Duodenal mucosa (tissue), 2 donors: Measurements from ENCODE around the gene ZNF467.

Experiments used
- H3K27ac ChIP-seq: one replicate; pipeline ENCODE4 v1.7.0; 2013; ENCODE audit warnings: low read depth, low read length
- H3K27me3 ChIP-seq, 2 donors: one replicate each; pipeline ENCODE4 v1.7.0; 2013; ENCODE audit warnings: low read length in 2 of 2, control low read depth in 1 of 2; ENCODE audit not compliant: insufficient read depth in 2 of 2, control insufficient read depth in 1 of 2
- H3K36me3 ChIP-seq, 2 donors: one replicate each; pipeline ENCODE4 v1.7.0; 2013; ENCODE audit warnings: low read length in 2 of 2, control low read depth in 1 of 2; ENCODE audit not compliant: insufficient read depth in 2 of 2, control insufficient read depth in 1 of 2
- H3K4me1 ChIP-seq, 2 donors: one replicate each; pipeline ENCODE4 v1.7.0; 2013; ENCODE audit warnings: low read length in 2 of 2, control low read depth in 1 of 2; ENCODE audit not compliant: insufficient read depth in 2 of 2, control insufficient read depth in 1 of 2
- H3K4me3 ChIP-seq, 2 donors: one replicate each; pipeline ENCODE4 v1.7.0; 2013; ENCODE audit warnings: low read length in 2 of 2, low read depth in 1 of 2
- H3K9ac ChIP-seq, 2 donors: one replicate each; pipeline ENCODE4 v1.7.0; 2013; ENCODE audit warnings: low read length in 2 of 2, low read depth in 1 of 2
- H3K9me3 ChIP-seq, 2 donors: one replicate each; pipeline ENCODE4 v1.7.0; 2013; ENCODE audit warnings: low read length in 2 of 2, control low read depth in 1 of 2; ENCODE audit not compliant: control insufficient read depth in 1 of 2

The ZNF467 gene

GRCh38 chr7:149787428-149788299 is 14.3 kb upstream of the ZNF467 start:
- Histone ChIP-seq H3K4me1 (no peaks in the 10 kb centered on the region), H3K4me3 (no peak overlapping the region), H3K36me3 (no peaks in the 10 kb centered on the region), H3K27me3 (peaks cover 37% of the 10 kb centered on the region in 2 donors), H3K9me3 (no peaks in the 10 kb centered on the region), H3K27ac (no peak overlapping the region), H3K9ac (no peak overlapping the region)

- H3K4me3 ChIP-seq, result no peak overlapping the region
- no peaks in the 10 kb centered on the region for H3K4me1 ChIP-seq
- H3K36me3 ChIP-seq, result no peaks in the 10 kb centered on the region
- H3K9me3 ChIP-seq, result no peaks in the 10 kb centered on the region
- H3K9ac ChIP-seq, result no peak overlapping the region
- H3K27me3 ChIP-seq, result peaks cover 35 to 36% of the 10 kb centered on the region in 2 donors
- no peak overlapping the region for H3K27ac ChIP-seq
These were observed 12.6 kb upstream of the ZNF467 start for GRCh38 chr7:149785983-149786382.

- Histone ChIP-seq H3K27ac (no peak overlapping the region), H3K36me3 (no peaks in the 10 kb centered on the region), H3K27me3 (peaks cover 29 to 30% of the 10 kb centered on the region in 2 donors), H3K4me1 (no peaks in the 10 kb centered on the region), H3K9me3 (no peaks in the 10 kb centered on the region), H3K9ac (no peak overlapping the region), H3K4me3 (no peak overlapping the region)
These were observed 12.0 kb upstream of the ZNF467 start for GRCh38 chr7:149785402-149785801.

- Histone ChIP-seq H3K27ac (no peak overlapping the region), H3K27me3 (peaks cover 20 to 21% of the 10 kb centered on the region in 2 donors), H3K4me3 (no peak overlapping the region), H3K4me1 (no peaks in the 10 kb centered on the region), H3K9me3 (no peaks in the 10 kb centered on the region), H3K9ac (no peak overlapping the region), H3K36me3 (no peaks in the 10 kb centered on the region)
These were observed 10.8 kb upstream of the ZNF467 start for GRCh38 chr7:149784251-149784608.

GRCh38 chr7:149783386-149784250 is 10.2 kb upstream of the ZNF467 start:
- H3K9me3 ChIP-seq, result no peaks in the 10 kb centered on the region
- no peak overlapping the region for H3K4me3 ChIP-seq
- H3K27me3 ChIP-seq, result peaks cover 15 to 16% of the 10 kb centered on the region in 2 donors
- no peak overlapping the region for H3K27ac ChIP-seq
- no peak overlapping the region for H3K9ac ChIP-seq
- no peaks in the 10 kb centered on the region for H3K4me1 ChIP-seq
- no peaks in the 10 kb centered on the region for H3K36me3 ChIP-seq

- no peak overlapping the region for H3K27ac ChIP-seq
- H3K9me3 ChIP-seq, result no peaks in the 10 kb centered on the region
- no peaks in the 10 kb centered on the region for H3K36me3 ChIP-seq
- H3K27me3 ChIP-seq, result peaks cover 8% of the 10 kb centered on the region in 2 donors
- no peaks in the 10 kb centered on the region for H3K4me1 ChIP-seq
- H3K9ac ChIP-seq, result no peak overlapping the region
- no peak overlapping the region for H3K4me3 ChIP-seq
These were observed 9.4 kb upstream of the ZNF467 start for GRCh38 chr7:149782682-149783345.

GRCh38 chr7:149781921-149782320 is 8.5 kb upstream of the ZNF467 start:
- Histone ChIP-seq H3K9ac (no peak overlapping the region), H3K36me3 (no peaks in the 10 kb centered on the region), H3K4me1 (no peaks in the 10 kb centered on the region), H3K27me3 (peaks cover 0 to 8% of the 10 kb centered on the region in 2 donors), H3K9me3 (no peaks in the 10 kb centered on the region), H3K27ac (no peak overlapping the region), H3K4me3 (no peak overlapping the region)

GRCh38 chr7:149780636-149781419 is 7.4 kb upstream of the ZNF467 start:
- no peaks in the 10 kb centered on the region for H3K36me3 ChIP-seq
- H3K9me3 ChIP-seq, result no peaks in the 10 kb centered on the region
- peaks cover 0 to 8% of the 10 kb centered on the region in 2 donors for H3K27me3 ChIP-seq
- H3K27ac ChIP-seq, result no peak overlapping the region
- no peak overlapping the region for H3K9ac ChIP-seq
- no peak overlapping the region for H3K4me3 ChIP-seq
- no peaks in the 10 kb centered on the region for H3K4me1 ChIP-seq

- H3K27ac ChIP-seq, result no peak overlapping the region
- no peaks in the 10 kb centered on the region for H3K9me3 ChIP-seq
- H3K9ac ChIP-seq, result no peak overlapping the region
These were observed 6.7 kb upstream of the ZNF467 start for GRCh38 chr7:149780056-149780455.

More at GRCh38 chr7:149780056-149780455, 6.7 kb upstream of the ZNF467 start:
- H3K27me3 ChIP-seq, result peaks cover 0 to 8% of the 10 kb centered on the region in 2 donors
- H3K4me3 ChIP-seq, result no peak overlapping the region
- no peaks in the 10 kb centered on the region for H3K4me1 ChIP-seq
- no peaks in the 10 kb centered on the region for H3K36me3 ChIP-seq
